Ammon's horn (tissue), 1 donor: ENCODE results near the gene FZD10.

Source experiments
- DNase-seq: peaks from one replicate; pipeline ENCODE4 v3.0.0-alpha.2; 2016; ENCODE audit warnings: low spot score

Gene FZD10, protein sequence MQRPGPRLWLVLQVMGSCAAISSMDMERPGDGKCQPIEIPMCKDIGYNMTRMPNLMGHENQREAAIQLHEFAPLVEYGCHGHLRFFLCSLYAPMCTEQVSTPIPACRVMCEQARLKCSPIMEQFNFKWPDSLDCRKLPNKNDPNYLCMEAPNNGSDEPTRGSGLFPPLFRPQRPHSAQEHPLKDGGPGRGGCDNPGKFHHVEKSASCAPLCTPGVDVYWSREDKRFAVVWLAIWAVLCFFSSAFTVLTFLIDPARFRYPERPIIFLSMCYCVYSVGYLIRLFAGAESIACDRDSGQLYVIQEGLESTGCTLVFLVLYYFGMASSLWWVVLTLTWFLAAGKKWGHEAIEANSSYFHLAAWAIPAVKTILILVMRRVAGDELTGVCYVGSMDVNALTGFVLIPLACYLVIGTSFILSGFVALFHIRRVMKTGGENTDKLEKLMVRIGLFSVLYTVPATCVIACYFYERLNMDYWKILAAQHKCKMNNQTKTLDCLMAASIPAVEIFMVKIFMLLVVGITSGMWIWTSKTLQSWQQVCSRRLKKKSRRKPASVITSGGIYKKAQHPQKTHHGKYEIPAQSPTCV

GRCh38 chr12:130162267-130162666 is at the start of gene FZD10:
Gene FZD10, plus strand, starts transcription at chr12:130162464. Its CDS starts 479 bp downstream, at chr12:130162943.
- DNase-seq = no peak

- DNase-seq = no peak
These were observed 47.3 kb upstream of the FZD10 start for GRCh38 chr12:130114952-130115351.

DNA sequence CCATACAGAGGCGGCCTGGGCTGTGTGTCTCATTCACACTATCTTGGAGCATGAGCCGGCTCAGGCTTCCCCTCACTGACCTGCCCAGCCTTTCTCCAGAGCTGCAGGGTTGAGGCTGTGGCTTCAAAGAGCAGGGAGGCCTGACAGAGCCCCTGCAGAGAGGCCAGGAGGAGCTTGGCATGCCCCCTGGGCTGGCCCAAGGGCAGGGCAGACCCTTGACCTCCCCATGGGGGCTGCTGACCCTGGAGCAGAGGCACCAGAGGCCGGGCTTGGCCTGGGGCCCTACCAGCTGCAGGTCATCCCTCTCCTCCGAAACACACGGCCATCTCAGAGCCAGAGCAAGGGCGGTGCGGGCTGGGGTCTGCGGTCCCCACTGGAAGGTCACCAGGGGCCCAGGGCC is 46.6 kb upstream of the FZD10 start:
- no peak for DNase-seq

DNA sequence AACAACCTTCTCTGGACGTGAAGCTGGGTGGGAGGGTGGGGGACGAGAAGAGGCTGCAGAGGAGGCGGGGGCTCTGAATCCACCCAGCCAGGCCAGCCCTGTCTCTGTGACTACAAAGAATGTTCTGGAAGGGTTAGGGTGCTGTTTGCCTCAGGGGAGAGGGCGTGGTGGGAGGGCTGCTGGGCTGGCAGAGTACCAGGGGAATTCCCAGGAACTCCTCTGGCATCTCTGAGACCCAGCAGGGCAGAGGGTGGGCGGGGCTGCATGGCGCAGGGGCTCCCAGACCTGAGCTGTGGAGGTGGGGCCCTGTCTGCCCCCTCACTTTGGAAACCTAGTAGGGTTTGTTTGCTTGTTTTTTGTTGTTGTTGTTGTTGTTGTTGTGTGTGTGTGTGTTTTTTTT is 45.5 kb upstream of the FZD10 start:
- DNase-seq = no peak

- DNase-seq = no peak
These were observed 45.0 kb upstream of the FZD10 start for GRCh38 chr12:130117233-130117632.

DNA sequence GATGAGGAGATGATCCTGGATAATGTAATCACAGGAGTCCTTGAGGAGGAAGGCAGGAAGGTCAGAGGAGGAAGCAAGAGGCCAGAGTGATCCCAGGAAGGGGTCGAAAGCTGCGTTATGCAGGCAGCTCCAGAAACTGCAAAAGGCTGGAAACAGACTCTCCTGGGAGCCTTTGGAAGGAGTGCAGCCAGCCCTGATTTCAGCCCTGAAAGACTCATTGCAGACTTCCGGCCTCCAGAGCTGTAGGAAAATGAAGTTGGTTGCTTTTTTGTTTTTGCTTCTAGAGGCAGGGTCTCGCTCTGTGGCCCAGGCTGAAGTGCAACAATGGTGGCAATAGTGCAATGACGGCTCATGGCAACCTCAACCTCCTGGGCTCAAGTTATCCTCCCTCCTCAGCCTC is 44.6 kb upstream of the FZD10 start:
- no peak for DNase-seq

GRCh38 chr12:130118181-130118580 is 44.1 kb upstream of the FZD10 start:
- DNase-seq = no peak

- DNase-seq = no peak
These were observed 42.9 kb upstream of the FZD10 start for GRCh38 chr12:130119241-130119861.

DNA sequence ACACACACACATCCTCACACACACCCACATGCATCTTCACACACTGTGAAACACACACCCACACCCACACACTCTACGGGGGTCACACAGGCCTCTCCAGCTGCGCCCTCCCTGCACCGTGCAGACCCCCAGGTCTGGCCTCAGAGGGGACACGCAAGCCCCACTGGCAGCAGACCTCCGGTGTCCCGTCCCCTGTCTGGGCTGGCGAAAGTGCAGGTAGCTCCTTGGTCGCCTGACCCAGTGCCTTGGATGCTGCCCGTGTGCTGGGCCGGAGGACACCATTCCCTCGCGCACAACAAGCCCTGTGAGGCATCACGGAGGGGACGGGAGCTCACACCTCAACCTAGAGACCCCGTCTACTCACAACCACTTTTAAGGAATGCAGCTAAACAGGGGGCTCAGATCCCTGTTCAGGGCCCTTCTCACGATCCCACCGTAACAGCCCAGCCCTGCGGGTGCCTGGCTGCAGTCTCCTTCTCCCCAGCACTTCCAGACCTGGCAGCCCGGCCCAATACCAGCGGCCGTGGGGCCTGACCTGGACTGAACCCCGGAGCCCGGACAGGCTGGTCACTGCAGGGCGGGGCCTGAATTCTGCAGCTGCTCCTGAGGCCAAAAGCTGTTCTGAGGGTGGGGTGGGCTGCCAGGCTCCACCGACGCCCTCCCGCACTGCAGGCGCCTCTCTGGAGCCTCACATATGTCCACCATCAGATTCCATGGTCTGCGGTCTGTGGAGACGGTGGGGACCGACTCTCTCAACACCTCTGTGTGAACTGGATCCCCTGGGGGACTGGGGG is 42.1 kb upstream of the FZD10 start:
- no peak for DNase-seq

DNA sequence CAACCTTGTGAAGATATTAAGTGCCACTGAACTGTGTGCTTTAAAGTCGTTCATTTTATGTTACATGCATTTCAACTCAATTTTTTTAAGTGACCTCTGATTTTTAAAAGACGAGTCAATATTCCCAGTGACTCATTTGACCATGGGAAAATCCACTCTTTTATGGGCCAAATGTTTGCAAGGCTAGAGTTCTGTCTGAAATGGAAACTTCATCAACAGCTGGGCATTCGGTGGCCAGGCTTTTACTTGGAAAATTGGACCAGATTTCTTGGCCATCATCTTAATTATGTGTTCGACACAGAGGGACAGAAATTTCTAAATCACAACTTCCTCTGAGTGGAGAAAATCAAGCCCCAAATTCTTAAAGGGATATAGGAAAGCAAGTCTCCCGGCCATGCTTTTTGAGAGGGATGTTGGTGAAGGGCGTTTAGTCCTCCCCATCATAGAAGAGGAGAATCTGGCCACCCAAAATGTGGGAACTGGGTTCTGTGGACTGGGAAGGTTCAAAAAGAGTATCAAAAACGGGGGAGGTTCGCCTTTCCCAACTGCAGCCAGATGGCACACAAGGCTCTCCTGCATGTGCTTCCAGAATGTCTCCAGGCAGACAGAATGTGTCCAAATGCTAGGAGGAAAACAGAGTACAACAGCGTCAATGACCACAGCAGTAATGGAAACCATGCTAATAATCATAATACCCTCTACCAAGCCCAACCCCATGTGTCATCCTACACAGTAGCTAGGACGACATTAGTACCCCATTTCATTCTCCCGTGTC is 40.9 kb upstream of the FZD10 start:
- no peak for DNase-seq

- no peak for DNase-seq
These were observed 39.9 kb upstream of the FZD10 start for GRCh38 chr12:130122356-130122755.

DNA sequence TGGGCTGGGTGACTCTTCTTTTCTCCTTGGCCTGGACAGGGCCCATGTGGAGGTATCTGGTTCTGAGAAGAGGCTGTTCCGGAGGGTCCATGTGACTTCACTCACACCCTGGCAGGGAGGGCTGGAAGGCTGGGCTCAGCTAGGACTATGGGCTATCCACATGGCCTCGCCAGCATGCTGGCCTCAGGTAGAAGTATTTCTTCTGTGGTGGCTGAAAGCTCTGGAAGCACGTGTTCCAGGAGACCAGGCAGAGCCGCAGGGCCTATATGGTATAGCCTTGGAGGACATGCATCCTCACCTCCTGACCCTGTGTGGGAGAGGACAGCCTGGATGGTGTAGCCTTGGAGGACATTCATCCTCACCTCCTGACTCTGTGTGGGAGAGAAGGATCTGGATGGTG is 38.2 kb upstream of the FZD10 start:
- no peak for DNase-seq

- DNase-seq = no peak
These were observed 37.5 kb upstream of the FZD10 start for GRCh38 chr12:130124605-130125244.

GRCh38 chr12:130126023-130126432 is 36.2 kb upstream of the FZD10 start:
- no peak for DNase-seq

- no peak for DNase-seq
These were observed 34.7 kb upstream of the FZD10 start for GRCh38 chr12:130127532-130127911.

DNA sequence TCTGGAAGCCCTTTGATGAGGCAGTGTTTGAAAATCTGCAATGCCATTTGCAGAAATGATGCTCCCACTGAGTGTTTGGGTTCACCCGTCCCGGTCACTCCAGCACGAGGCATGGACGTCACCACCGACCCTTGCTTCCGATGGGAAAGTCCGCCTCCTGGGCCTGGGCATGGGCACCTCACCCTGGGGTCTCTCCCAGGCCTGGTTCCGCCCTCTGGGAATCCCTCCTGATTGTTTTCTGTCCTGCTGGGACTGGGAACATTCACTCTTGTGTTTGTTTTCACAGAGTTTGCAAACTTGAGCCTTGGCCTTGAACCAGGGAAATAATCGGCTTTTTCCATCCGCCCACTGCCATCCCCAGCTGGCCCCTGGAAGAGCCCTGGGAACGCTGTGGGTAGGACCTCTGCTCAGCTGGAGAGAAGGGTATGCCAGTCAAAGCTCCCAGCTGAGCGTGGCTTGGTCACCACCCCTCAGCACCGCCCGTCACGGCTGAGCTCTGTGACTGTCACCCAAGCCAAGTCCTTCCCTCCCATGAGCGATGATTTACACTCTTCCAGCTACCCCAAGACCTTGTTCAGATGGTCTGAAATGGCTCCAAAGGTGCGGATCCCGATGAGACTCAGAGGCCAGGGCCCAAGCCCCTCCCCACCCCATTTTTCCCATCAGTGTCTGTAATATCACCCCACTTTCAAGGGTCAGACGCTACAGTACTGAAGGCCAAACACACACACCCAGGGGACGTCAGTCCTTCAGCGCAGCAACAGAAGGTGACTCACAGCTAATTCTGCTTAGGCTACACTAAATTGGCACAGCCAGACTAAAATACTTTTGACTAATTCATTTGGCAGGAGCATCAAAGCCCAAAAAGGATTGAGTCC is 34.1 kb upstream of the FZD10 start:
- DNase-seq = peak; percentile 22

DNA sequence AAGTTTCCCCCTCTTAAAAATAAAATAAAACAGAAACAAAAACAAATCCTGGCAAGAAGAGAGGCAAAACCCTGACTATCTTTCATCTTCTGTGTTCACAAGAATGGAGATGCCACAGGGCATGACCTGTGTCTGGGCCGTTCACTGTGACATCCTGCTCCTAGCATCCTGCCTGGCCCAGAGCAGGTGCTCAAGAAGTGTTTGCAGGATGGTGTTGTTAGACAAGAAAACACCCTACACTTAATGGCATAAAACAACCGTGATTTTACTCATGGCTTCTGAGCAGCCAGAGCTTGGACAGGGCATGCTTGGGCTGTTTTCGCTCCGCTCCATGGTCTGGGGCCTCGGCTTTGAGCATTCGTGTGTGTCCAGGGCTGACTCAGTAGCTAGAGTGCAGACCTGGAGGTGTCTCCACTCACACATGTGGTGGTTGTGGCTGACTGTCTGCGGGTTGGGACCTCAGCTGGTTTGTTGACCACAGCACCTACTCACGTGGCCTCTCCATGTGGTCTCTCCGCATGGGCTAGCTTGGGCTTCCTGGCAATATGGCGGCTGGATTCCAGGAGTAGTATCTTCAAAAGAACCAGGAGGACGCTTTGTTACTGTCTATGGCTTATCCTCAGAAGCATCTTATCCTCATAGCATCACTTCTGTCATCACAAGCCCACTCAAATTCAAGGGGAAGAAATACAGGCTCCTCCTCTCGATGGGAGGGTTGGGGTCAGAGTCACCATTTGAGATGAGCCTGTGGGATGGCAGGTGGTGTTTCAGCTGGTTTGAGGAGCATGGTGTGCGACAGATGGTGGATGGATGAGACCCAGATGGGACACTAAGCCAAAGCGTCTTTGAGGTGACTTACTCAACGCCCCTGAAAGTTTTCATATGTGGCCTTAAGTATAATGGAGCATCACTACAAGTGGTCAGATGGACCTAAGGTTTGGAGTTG is 33.2 kb upstream of the FZD10 start:
- no peak for DNase-seq

GRCh38 chr12:130130346-130130745 is 31.9 kb upstream of the FZD10 start:
- DNase-seq = no peak

GRCh38 chr12:130131025-130131424 is 31.2 kb upstream of the FZD10 start:
- DNase-seq = no peak
